GM18870 (cell line): ENCODE data around the gene RAB8A.

Experiments used
- ATAC-seq: cut with Tn5 transposase; IDR thresholded peaks from one replicate; pipeline ENCODE4 v1.9.1; 2021; ENCODE audit warnings: moderate library complexity; ENCODE audit not compliant: unreplicated experiment

Gene RAB8A

GRCh38 chr19:16111160-16111908, at the start of gene RAB8A:
Gene RAB8A (plus strand): TSS chr19:16111889. CDS start chr19:16111902, 13 bp downstream.
- peak; percentile 51 for ATAC-seq

DNA sequence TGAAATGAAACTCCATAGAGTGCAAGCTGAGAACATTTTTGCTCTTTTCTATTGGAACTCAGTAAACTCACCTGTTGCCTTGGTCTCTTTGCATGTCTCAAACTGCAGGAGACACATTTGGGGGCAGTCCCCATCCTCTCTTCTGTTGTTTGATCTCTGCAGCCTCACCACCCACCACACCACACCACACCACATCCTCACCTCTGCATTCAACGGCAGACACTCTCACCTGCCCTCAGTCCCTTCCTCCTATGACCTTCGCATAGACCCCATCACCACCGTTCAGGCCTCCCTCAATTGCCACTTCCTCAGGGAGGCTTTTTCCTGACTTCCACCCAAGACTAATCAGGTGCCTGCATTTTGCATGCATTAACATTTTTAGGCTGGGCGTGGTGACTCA, 49.7 kb upstream of the RAB8A start:
- ATAC-seq, result no peak

- no peak for ATAC-seq
These were observed 48.9 kb upstream of the RAB8A start for GRCh38 chr19:16062789-16063188.

- no peak for ATAC-seq
These were observed 47.3 kb upstream of the RAB8A start for GRCh38 chr19:16064209-16064889.

- no peak for ATAC-seq
These were observed 45.0 kb upstream of the RAB8A start for GRCh38 chr19:16066611-16067104.

DNA sequence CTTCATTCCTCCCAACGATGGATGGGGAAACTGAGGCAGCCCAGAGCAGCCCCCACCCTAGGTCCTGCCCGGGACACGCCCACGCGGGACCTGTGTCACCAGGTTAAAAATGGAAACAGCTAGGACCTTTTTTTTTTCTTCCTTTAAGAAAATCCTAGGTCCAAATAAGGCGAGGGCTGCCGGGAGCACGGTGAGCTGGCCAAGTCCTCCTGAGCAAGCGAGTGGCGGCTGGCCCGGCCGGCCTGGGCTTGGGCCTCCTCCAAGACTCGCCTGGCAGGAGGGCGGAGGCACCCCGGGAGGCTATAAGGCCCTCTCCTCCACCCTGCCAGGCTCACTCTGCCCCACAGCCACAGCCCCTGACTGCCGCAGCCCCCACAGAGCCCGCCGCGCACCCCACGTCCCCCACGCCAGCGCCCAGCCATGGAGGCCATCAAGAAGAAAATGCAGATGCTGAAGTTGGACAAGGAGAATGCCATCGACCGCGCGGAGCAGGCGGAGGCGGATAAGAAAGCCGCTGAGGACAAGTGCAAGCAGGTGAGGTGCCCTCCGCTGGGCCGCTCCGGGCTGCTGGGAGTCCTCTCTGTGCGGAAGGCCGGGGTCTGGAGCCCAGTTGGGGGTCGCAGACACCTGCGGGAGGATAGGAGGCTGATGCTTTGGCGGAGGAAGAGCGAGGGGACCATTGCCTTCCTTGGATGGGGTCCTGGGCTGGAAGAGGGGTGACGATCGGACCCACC, 44.3 kb upstream of the RAB8A start:
- ATAC-seq, result no peak

- ATAC-seq, result no peak
These were observed 42.9 kb upstream of the RAB8A start for GRCh38 chr19:16068696-16069259.

GRCh38 chr19:16069813-16070365, 41.8 kb upstream of the RAB8A start:
- no peak for ATAC-seq

DNA sequence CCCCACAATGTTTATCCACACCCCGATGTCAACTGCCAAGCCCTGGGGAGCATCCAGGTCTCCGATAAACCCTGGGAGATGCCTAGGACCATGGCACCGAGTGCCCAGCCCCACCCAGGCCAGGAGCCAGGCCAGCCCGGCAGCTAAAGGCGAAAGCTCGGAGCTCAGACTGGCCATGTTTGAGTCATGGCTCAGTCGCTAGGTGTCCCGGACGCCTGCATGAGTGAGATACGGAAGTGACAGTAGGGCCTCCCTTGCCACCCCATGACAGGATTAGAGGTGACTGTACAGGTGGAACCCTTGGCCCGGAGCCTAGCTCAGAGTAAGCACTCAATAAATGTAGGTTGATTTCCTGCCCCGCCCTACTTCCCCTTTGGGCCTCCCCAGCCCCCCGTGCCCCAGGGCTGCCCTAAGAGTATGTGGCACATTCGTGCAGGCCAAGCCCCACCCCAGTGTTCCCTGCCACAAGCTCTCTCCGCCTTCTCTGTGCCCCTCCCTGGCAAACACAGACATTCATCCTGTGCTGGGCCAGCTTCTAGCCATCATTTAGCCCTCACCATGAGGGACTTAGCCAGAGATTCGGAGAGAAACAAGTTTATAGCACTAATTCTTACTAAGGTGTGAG, 41.2 kb upstream of the RAB8A start:
- peak; percentile 50 for ATAC-seq

- no peak for ATAC-seq
These were observed 40.5 kb upstream of the RAB8A start for GRCh38 chr19:16071072-16071691.

GRCh38 chr19:16073481-16073880, 38.2 kb upstream of the RAB8A start:
- ATAC-seq, result no peak

- ATAC-seq, result no peak
These were observed 37.7 kb upstream of the RAB8A start for GRCh38 chr19:16073988-16074387.

DNA sequence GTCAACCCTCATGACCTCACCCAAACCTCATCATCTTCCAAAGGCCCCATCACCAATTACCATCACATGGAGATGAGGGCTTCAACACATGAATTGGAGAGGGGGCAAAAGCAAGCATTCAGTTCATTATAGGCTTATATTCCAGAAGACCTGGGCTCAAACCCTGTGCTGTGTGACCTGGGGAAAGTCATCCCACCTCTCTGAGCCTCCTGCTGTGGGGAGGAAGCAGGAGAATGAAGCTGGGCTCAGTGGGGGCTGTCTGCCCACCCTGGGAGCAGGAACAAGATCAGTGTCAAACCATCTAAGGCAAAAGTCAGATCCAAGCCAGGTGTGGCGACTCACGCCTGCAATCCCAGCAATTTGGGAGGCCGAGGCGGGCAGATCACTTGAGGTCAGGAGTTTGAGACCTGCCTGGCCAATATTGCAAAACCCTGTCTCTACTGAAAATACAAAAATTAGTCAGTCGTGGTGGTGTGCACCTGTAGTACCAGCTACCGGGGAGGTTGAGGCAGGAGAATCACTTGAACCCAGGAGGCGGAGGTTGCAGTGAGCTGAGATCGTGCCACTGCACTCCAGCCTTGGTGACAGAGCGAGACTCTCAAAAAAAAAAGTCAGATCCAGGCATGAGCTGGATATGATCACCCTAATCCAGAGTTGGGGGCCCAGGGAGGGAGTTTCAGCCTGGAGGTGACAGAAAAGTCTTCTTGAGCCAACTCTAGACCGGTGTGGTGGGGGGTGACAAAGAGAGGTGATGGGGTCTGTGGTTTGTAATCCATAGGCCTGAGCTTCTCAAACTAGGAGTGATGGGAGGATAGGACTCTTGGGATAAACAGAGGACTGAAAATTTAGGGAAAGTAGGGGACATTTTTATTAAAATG, 37.0 kb upstream of the RAB8A start:
- ATAC-seq, result no peak

- ATAC-seq, result no peak
These were observed 36.1 kb upstream of the RAB8A start for GRCh38 chr19:16075430-16076153.

- ATAC-seq, result no peak
These were observed 35.3 kb upstream of the RAB8A start, which contains the start of gene TPM4 for GRCh38 chr19:16076154-16076957. Gene TPM4 (plus strand): TSS chr19:16076495. CDS start chr19:16076566, 71 bp downstream.

DNA sequence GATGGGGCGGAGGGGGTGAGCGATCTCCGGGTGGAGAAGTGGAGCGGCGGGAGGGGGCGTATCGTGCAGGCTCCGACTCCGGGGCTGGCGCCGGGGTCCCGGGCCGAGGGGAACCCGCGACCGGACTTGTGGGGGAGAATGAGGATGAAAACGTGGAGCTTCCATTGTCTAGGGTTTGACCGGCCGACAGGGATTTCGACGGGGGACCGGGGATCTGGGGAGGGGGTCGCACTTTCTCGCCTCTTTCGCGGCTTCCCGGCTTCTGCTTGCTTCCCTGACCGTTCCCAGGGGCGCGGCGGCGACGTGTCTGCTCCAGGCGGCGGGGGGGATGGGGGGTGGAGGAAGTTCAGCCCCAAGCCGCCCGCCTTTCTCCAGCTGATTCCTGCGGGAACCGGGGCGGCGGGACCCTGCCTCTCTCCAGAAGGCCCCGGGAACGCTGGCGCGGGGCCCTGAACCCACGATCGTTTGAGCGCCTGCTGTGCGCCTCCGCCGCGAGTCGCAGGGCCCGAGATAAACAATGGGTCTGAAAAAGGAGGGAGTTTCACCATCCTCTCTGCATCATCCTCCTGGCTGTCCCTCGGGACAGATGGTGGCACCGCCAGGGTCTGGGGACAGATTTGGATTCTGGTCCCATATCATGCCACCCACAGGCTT, 34.6 kb upstream of the RAB8A start:
- no peak for ATAC-seq
